ENCODE data around the gene TCEAL7.

DNA sequence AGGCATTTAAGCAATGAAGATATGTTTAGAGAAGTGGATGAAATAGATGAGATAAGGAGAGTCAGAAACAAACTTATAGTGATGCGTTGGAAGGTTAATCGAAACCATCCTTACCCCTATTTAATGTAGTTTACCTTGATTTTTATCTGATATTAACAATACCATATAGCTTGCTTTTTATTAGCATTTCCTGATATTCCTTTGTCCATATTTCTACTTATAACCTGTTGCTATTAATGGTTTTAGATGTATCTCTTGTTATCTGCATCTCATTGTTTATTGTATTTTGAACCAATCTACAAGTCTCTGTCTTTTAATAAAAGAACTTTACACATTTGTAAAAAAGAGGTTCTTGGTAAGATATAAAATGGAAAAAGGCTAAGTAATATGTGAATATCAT lies 27.8 kb downstream of the TCEAL7 start:
- no peak for TF ChIP-seq YY1 (IDR thresholded peaks at IDR 0.05; ENCODE audit: insufficient read depth, insufficient read length)
- TF ChIP-seq ZNF274 (IDR thresholded peaks at IDR 0.05; ENCODE audit: low read depth, low read length): no peak
- no peak for TF ChIP-seq SUZ12 (IDR thresholded peaks at IDR 0.05; ENCODE audit: extremely low read depth, insufficient read depth, insufficient read length)
